Glutamatergic neuron (in vitro differentiated cells): ENCODE data around the gene PAK4. TPM values are rescaled to one million over a fixed set of nuclear protein-coding genes. Genes with fewer than 3 reads are reported as not detected.
"Not testable (repeated sequence)": the region's sequence is repeated elsewhere in the genome, so short reads cannot be mapped to it uniquely, and the experiment has no call there.

ENCODE experiments used
- DNase-seq: peaks from one replicate; pipeline ENCODE4 v3.0.0; 2022
- H3K27ac Mint-ChIP-seq: one replicate; pipeline ENCODE4 v1.8.0; 2020; ENCODE audit warnings: mild to moderate bottlenecking, mixed read lengths, inconsistent platforms; ENCODE audit not compliant: unreplicated experiment
- H3K27me3 Mint-ChIP-seq: one replicate; pipeline ENCODE4 v1.8.0; 2020; ENCODE audit warnings: mild to moderate bottlenecking, moderate library complexity, mixed read lengths, inconsistent platforms; ENCODE audit not compliant: unreplicated experiment
- H3K36me3 Mint-ChIP-seq: one replicate; pipeline ENCODE4 v1.8.0; 2020; ENCODE audit warnings: mild to moderate bottlenecking, mixed read lengths, inconsistent platforms; ENCODE audit not compliant: unreplicated experiment
- H3K4me1 Mint-ChIP-seq: one replicate; pipeline ENCODE4 v1.8.0; 2020; ENCODE audit warnings: mild to moderate bottlenecking, low read depth, mixed read lengths, inconsistent platforms; ENCODE audit not compliant: unreplicated experiment
- H3K4me3 Mint-ChIP-seq: one replicate; pipeline ENCODE4 v1.8.0; 2020; ENCODE audit warnings: mild to moderate bottlenecking, mixed read lengths, inconsistent platforms; ENCODE audit not compliant: unreplicated experiment
- H3K9me3 Mint-ChIP-seq: one replicate; pipeline ENCODE4 v1.8.0; 2020; ENCODE audit warnings: mild to moderate bottlenecking, moderate library complexity, mixed read lengths, inconsistent platforms; ENCODE audit not compliant: unreplicated experiment
- CTCF ChIP-seq: fragments of 200-600 bp; sonication (generic); IDR thresholded peaks from one replicate; pipeline ENCODE4 v1.5.0; 2021; ENCODE audit not compliant: partially characterized antibody, unreplicated experiment
- total RNA-seq: library from RNA; stranded (reverse); fragmentation: NEBNext Ultra II Directional; extraction: Animal tissue kit (Norgen Biotek cat#: 25700); gene quantifications from one replicate; pipeline ENCODE4 v1.2.1, GENCODE V29; 2021; ENCODE audit not compliant: unreplicated experiment

The PAK4 gene
- total RNA-seq, 1 donor from 2014 or later, result 52.5 TPM

GRCh38 chr19:39085392-39085791, 40.2 kb upstream of the PAK4 start:
- no peak for DNase-seq
- no peak overlapping the region for H3K27ac Mint-ChIP-seq
- peaks cover 19% of the 10 kb centered on the region for H3K27me3 Mint-ChIP-seq
- no peaks in the 10 kb centered on the region for H3K9me3 Mint-ChIP-seq
- no peaks in the 10 kb centered on the region for H3K36me3 Mint-ChIP-seq
- no peak for TF ChIP-seq CTCF
- peaks cover 1% of the 10 kb centered on the region for H3K4me1 Mint-ChIP-seq
- no peak overlapping the region for H3K4me3 Mint-ChIP-seq

- H3K4me1 Mint-ChIP-seq, result peaks cover 1% of the 10 kb centered on the region
- no peak overlapping the region for H3K4me3 Mint-ChIP-seq
- no peaks in the 10 kb centered on the region for H3K9me3 Mint-ChIP-seq
- no peaks in the 10 kb centered on the region for H3K36me3 Mint-ChIP-seq
- no peak for DNase-seq
- no peak for TF ChIP-seq CTCF
- peaks cover 17% of the 10 kb centered on the region for H3K27me3 Mint-ChIP-seq
- H3K27ac Mint-ChIP-seq, result no peak overlapping the region
Observed at GRCh38 chr19:39086386-39086785, 39.2 kb upstream of the PAK4 start.

GRCh38 chr19:39087907-39088686, 37.5 kb upstream of the PAK4 start:
- TF ChIP-seq CTCF, result no peak
- no peak overlapping the region for H3K4me3 Mint-ChIP-seq
- H3K27ac Mint-ChIP-seq, result no peak overlapping the region
- DNase-seq, result no peak
- no peaks in the 10 kb centered on the region for H3K9me3 Mint-ChIP-seq
- peaks cover 12% of the 10 kb centered on the region for H3K27me3 Mint-ChIP-seq
- H3K4me1 Mint-ChIP-seq, result peaks cover 1% of the 10 kb centered on the region
- no peaks in the 10 kb centered on the region for H3K36me3 Mint-ChIP-seq

- H3K4me1 Mint-ChIP-seq, DNase-seq, H3K27ac Mint-ChIP-seq, H3K9me3 Mint-ChIP-seq, H3K27me3 Mint-ChIP-seq, H3K36me3 Mint-ChIP-seq, H3K4me3 Mint-ChIP-seq: not testable (repeated sequence)
Observed at GRCh38 chr19:39090016-39090415, 35.6 kb upstream of the PAK4 start.

- Mint-ChIP-seq H3K9me3 (no peaks in the 10 kb centered on the region), H3K27ac (no peak overlapping the region), H3K27me3 (peaks cover 4% of the 10 kb centered on the region), H3K4me3 (no peak overlapping the region), H3K36me3 (no peaks in the 10 kb centered on the region), H3K4me1 (no peaks in the 10 kb centered on the region)
- DNase-seq, result no peak
- TF ChIP-seq CTCF, result no peak
Observed at GRCh38 chr19:39090881-39091280, 34.7 kb upstream of the PAK4 start.

GRCh38 chr19:39095799-39096540, 29.6 kb upstream of the PAK4 start:
- not testable (repeated sequence) for H3K27ac Mint-ChIP-seq, H3K4me3 Mint-ChIP-seq, H3K36me3 Mint-ChIP-seq, H3K4me1 Mint-ChIP-seq, DNase-seq, H3K9me3 Mint-ChIP-seq, H3K27me3 Mint-ChIP-seq
